Fibroblast of pulmonary artery (primary cell): ENCODE measurements around the gene TBCD.

Source experiments
- DNase-seq: peaks from one replicate; pipeline ENCODE4 v3.0.0-alpha.2; 2010; ENCODE audit warnings: low read depth
- H3K4me3 ChIP-seq: replicated peaks from 2 replicates; pipeline ENCODE4 v1.5.1; 2011; ENCODE audit warnings: low read depth, mild to moderate bottlenecking, control low read depth, low read length, moderate library complexity
- CTCF ChIP-seq: IDR thresholded peaks from 2 replicates; pipeline ENCODE4 v1.5.1; 2011; ENCODE audit warnings: mild to moderate bottlenecking, control low read depth, low read length, inconsistent platforms; ENCODE audit errors: missing control alignments

The TBCD gene

GRCh38 chr17:82876149-82876548 lies 124.3 kb downstream of the TBCD start:
- no peak for TF ChIP-seq CTCF
- H3K4me3 ChIP-seq: no peak overlapping the region
- no peak for DNase-seq

GRCh38 chr17:82876602-82877379 lies 124.9 kb downstream of the TBCD start:
- no peak overlapping the region for H3K4me3 ChIP-seq
- peak; percentile 72 for DNase-seq
- TF ChIP-seq CTCF: peak; percentile 63

- H3K4me3 ChIP-seq: no peak overlapping the region
- TF ChIP-seq CTCF: no peak
- no peak for DNase-seq
Observed at GRCh38 chr17:82878527-82878926, 126.7 kb downstream of the TBCD start.

- no peak overlapping the region for H3K4me3 ChIP-seq
- DNase-seq: no peak
- TF ChIP-seq CTCF: no peak
Observed at GRCh38 chr17:82879241-82879640, 127.4 kb downstream of the TBCD start.

- TF ChIP-seq CTCF: no peak
- no peak overlapping the region for H3K4me3 ChIP-seq
- no peak for DNase-seq
Observed at GRCh38 chr17:82880620-82881323, 128.9 kb downstream of the TBCD start.

- no peak for TF ChIP-seq CTCF
- DNase-seq: no peak
- H3K4me3 ChIP-seq: no peak overlapping the region
Observed at GRCh38 chr17:82881324-82881823, 129.5 kb downstream of the TBCD start.
